Measurements from ENCODE around the gene CFAP70. TPM values are rescaled to one million over a fixed set of nuclear protein-coding genes. Genes with fewer than 3 reads are reported as not detected.

Gene CFAP70
- total and polyA plus RNA-seq, 2 of the 8 experiments (the other 6 are each of a cell fraction or from before 2014, with no cell fraction given), result 0.21 to 0.30 TPM

DNA sequence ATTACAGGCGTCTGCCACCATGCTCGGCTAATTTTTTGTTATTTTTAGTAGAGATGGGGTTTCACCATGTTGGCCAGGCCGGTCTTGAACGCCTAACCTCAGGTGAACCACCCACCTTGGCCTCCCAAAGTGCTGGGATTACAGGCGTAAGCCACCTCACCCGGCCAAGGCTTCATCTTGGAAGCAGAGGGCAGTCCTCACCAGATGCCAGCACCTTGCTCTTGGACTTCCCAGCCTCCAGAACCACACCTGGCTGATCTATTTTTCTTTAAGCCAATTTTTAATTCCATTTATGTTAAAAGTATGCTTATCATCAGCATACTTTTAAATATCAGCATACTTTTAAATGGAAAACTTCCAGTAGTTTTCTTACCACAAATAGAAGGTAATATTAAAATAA, 43.0 kb upstream of the CFAP70 start (continued):
- TF ChIP-seq SUZ12 (IDR thresholded peaks at IDR 0.05; ENCODE audit: low read length), result no peak
- no peak for TF ChIP-seq RAD21 (IDR thresholded peaks at IDR 0.05 in 1 of 2, conservative IDR thresholded peaks at IDR 0.05 in 1 of 2; ENCODE audit: low read depth in 2 of 2, low read length in 2 of 2)
- TF ChIP-seq KDM1A (IDR thresholded peaks at IDR 0.05; ENCODE audit: borderline replicate concordance, low read length), result no peak
- no peak for TF ChIP-seq PHF8 (conservative IDR thresholded peaks at IDR 0.05; ENCODE audit: low read depth, low read length)
